Regular cardiac myocyte (primary cell): Measurements from ENCODE around the gene KRT73. TPM values are rescaled to one million over a fixed set of nuclear protein-coding genes. Genes with fewer than 3 reads are reported as not detected.

Source experiments
- total RNA-seq: library from RNA; depleted of rRNA; stranded (reverse); fragments of >200 nt; gene quantifications from 2 replicates; pipeline ENCODE4 v1.2.3, GENCODE V29; 2014

KRT73 gene
- total RNA-seq: not detected in 2 replicates

DNA sequence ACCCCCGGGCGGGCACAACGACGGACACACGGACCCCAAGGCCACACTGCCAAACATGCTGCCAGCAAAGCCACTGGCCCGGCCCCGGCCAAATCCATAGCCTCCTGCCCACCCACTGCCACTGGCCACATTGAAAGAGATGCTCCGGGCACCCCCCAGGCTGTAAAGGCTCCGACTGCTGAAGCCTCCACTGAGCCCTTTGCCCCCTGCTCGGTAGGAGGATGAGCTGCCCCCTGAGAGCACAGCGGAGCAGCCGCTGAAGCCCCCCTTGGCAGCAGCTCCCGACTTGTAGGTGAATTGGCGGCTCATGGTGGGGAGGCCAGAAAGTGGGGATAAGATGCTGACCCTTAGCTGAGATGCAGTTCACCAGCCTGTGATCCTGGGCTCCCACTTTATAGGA is at the start of gene KRT73:
Gene KRT73 (minus strand): TSS at position 344 of the 400 bp plus-strand sequence. CDS start 35 bp downstream, at position 309.

GRCh38 chr12:52651726-52652261 is 33.4 kb upstream of the KRT73 start, which contains the start of gene KRT2:
Gene KRT2 (minus strand): TSS chr12:52652211. CDS start chr12:52652142, 69 bp downstream.

DNA sequence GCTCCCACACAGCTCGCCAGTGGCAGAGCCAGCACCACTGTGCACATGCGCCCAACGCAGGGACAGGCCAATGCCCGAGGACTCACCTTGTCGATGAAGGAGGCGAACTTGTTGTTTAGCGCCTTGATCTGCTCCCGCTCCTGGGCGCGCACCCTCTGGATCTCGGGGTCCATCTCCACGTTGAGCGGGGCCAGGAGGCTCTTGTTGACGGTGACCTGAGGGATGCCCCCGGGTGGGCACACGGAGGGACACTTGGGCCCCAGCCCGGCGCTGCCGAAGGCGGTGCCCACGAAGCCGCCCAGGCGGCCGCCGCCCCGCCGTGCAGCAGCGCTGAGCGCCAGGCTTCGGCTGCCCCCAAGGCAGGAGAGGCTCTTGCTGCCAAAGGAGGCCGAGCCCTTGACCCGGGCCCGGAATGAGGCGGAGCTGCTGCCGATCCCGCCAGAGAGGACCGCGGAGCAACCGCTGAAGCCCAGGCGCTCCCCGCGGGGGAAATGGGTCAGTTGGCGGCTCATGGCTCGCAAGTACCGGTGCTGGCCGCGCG is 17.3 kb downstream of the KRT73 start, which contains the start of gene KRT72:
Gene KRT72 (minus strand): TSS at position 523 of the 541 bp plus-strand sequence. CDS start 11 bp downstream, at position 512.

GRCh38 chr12:52573743-52574142 is 44.6 kb downstream of the KRT73 start, which contains the start of gene KRT74:
Gene KRT74 (minus strand): TSS chr12:52573843. CDS start chr12:52573777, 66 bp downstream.

Other genes starting within 250 kb of the KRT73 start
- gene KRT84, start 232.9 kb downstream of the KRT73 start, total RNA-seq: not detected in 2 replicates
- not detected in 2 replicates for gene KRT82, start 212.2 kb downstream of the KRT73 start, total RNA-seq
- gene KRT75, start 184.2 kb downstream of the KRT73 start, total RNA-seq: not detected in 2 replicates
- not detected in 2 replicates for gene KRT6B, start 166.4 kb downstream of the KRT73 start, total RNA-seq
- not detected in 2 replicates for gene KRT6C, start 144.8 kb downstream of the KRT73 start, total RNA-seq
- 0.96 and 1.4 TPM in 2 replicates for gene KRT6A, start 125.3 kb downstream of the KRT73 start, total RNA-seq
- gene KRT5, start 98.2 kb downstream of the KRT73 start, total RNA-seq: 1.4 and 2.3 TPM in 2 replicates
- gene KRT71, start 65.4 kb downstream of the KRT73 start, total RNA-seq: not detected in 2 replicates
- not detected in 2 replicates for gene KRT74, start 44.7 kb downstream of the KRT73 start, total RNA-seq
- not detected in 2 replicates for gene KRT72, start 17.1 kb downstream of the KRT73 start, total RNA-seq
- not detected in 2 replicates for gene KRT2, start 33.7 kb upstream of the KRT73 start, total RNA-seq
- gene KRT1, start 61.8 kb upstream of the KRT73 start, total RNA-seq: not detected in 2 replicates
- not detected in 2 replicates for gene KRT77, start 85.0 kb upstream of the KRT73 start, total RNA-seq
- not detected in 2 replicates for gene KRT76, start 158.8 kb upstream of the KRT73 start, total RNA-seq
- gene KRT3, start 177.6 kb upstream of the KRT73 start, total RNA-seq: not detected in 2 replicates
- gene KRT4, start 195.6 kb upstream of the KRT73 start, total RNA-seq: not detected in 2 replicates
- under 0.01 TPM in 1 of 2 replicates, not detected in the other for gene KRT79, start 215.8 kb upstream of the KRT73 start, total RNA-seq
- gene KRT78, start 230.4 kb upstream of the KRT73 start, total RNA-seq: not detected in 2 replicates